AG10803 (cell line): ENCODE results near the gene UROS.

Experiments used
- DNase-seq: peaks from one replicate; pipeline ENCODE4 v3.0.0; 2010; ENCODE audit warnings: low read depth
- H3K4me3 ChIP-seq: 2 replicates; pipeline ENCODE4 v1.5.1; 2011; ENCODE audit warnings: mild to moderate bottlenecking, low read length, control low read depth
- CTCF ChIP-seq: conservative IDR thresholded peaks from 2 replicates; pipeline ENCODE4 v1.5.1; 2011; ENCODE audit warnings: mild to moderate bottlenecking, low read length, control low read depth, inconsistent platforms

The UROS gene

GRCh38 chr10:125845617-125846016, 22.6 kb upstream of the UROS start:
- H3K4me3 ChIP-seq: no peak overlapping the region
- no peak for TF ChIP-seq CTCF
- DNase-seq: no peak

GRCh38 chr10:125844751-125845221, 21.7 kb upstream of the UROS start:
- TF ChIP-seq CTCF: no peak

GRCh38 chr10:125843603-125844329, 20.7 kb upstream of the UROS start:
- no peak for DNase-seq
- no peak for TF ChIP-seq CTCF
- H3K4me3 ChIP-seq: no peak overlapping the region

More at GRCh38 chr10:125844751-125845221, 21.7 kb upstream of the UROS start:
- no peak overlapping the region for H3K4me3 ChIP-seq
- no peak for DNase-seq

GRCh38 chr10:125840955-125841354, 17.9 kb upstream of the UROS start:
- no peak overlapping the region for H3K4me3 ChIP-seq
- TF ChIP-seq CTCF: no peak
- DNase-seq: no peak

- no peak for TF ChIP-seq CTCF
These were observed 17.3 kb upstream of the UROS start for GRCh38 chr10:125840406-125840805.

GRCh38 chr10:125838802-125839575, 15.9 kb upstream of the UROS start:
- DNase-seq: no peak
- no peak overlapping the region for H3K4me3 ChIP-seq
- TF ChIP-seq CTCF: no peak

More at GRCh38 chr10:125840406-125840805, 17.3 kb upstream of the UROS start:
- no peak overlapping the region for H3K4me3 ChIP-seq
- no peak for DNase-seq
